BE2C (cell line): ENCODE measurements around the gene SUPT3H.
"Not testable (repeated sequence)": the region's sequence is repeated elsewhere in the genome, so short reads cannot be mapped to it uniquely, and the experiment has no call there.

Experiments
- DNase-seq: peaks from one replicate; pipeline ENCODE4 v3.0.0-alpha.2; 2020
- H3K27me3 ChIP-seq: fragments of 250-450 bp; sonication (Bioruptor Pico); 2 replicates; pipeline ENCODE4 v1.5.1; 2020; ENCODE audit warnings: mild to moderate bottlenecking
- H3K36me3 ChIP-seq: fragments of 250-450 bp; sonication (Bioruptor Pico); 2 replicates; pipeline ENCODE4 v1.5.1; 2020; ENCODE audit warnings: mild to moderate bottlenecking
- H3K4me1 ChIP-seq: fragments of 250-450 bp; sonication (Bioruptor Pico); 2 replicates; pipeline ENCODE4 v1.5.1; 2020
- H3K4me3 ChIP-seq: 2 replicates; pipeline ENCODE4 v1.5.1; 2011; ENCODE audit warnings: low read depth, low read length
- H3K9me3 ChIP-seq: fragments of 250-450 bp; sonication (Bioruptor Pico); 2 replicates; pipeline ENCODE4 v1.5.1; 2020
- CTCF ChIP-seq: IDR thresholded peaks from 2 replicates; pipeline ENCODE4 v1.5.1; 2012; ENCODE audit warnings: mild to moderate bottlenecking, low read depth, low read length

The SUPT3H gene

GRCh38 chr6:45072016-45072415 lies 305.7 kb downstream of the SUPT3H start:
- no peak for TF ChIP-seq CTCF
- no peaks in the 10 kb centered on the region for H3K36me3 ChIP-seq
- DNase-seq, result no peak
- H3K27me3 ChIP-seq, result no peaks in the 10 kb centered on the region
- H3K9me3 ChIP-seq, result no peaks in the 10 kb centered on the region
- H3K4me1 ChIP-seq, result no peaks in the 10 kb centered on the region
- no peak overlapping the region for H3K4me3 ChIP-seq

GRCh38 chr6:45069091-45069490 lies 308.6 kb downstream of the SUPT3H start:
- DNase-seq, result no peak
- H3K9me3 ChIP-seq, result no peaks in the 10 kb centered on the region
- H3K4me1 ChIP-seq, result no peaks in the 10 kb centered on the region

GRCh38 chr6:45067446-45067845 lies 310.3 kb downstream of the SUPT3H start:
- H3K4me3 ChIP-seq, H3K4me1 ChIP-seq, H3K36me3 ChIP-seq, H3K9me3 ChIP-seq, DNase-seq, H3K27me3 ChIP-seq: not testable (repeated sequence)

More at GRCh38 chr6:45069091-45069490, 308.6 kb downstream of the SUPT3H start:
- Histone ChIP-seq H3K4me3 (no peak overlapping the region), H3K36me3 (no peaks in the 10 kb centered on the region), H3K27me3 (no peaks in the 10 kb centered on the region)
- TF ChIP-seq CTCF, result no peak

GRCh38 chr6:45062659-45063058 lies 315.1 kb downstream of the SUPT3H start:
- H3K36me3 ChIP-seq, H3K27me3 ChIP-seq, DNase-seq, H3K9me3 ChIP-seq, H3K4me3 ChIP-seq, H3K4me1 ChIP-seq: not testable (repeated sequence)

- H3K27me3 ChIP-seq, result no peaks in the 10 kb centered on the region
- no peak for TF ChIP-seq CTCF
- no peaks in the 10 kb centered on the region for H3K9me3 ChIP-seq
- no peaks in the 10 kb centered on the region for H3K4me1 ChIP-seq
- H3K4me3 ChIP-seq, result no peak overlapping the region
- DNase-seq, result no peak
- no peaks in the 10 kb centered on the region for H3K36me3 ChIP-seq
Observed at GRCh38 chr6:45057711-45058110, 320.0 kb downstream of the SUPT3H start.

- no peaks in the 10 kb centered on the region for H3K36me3 ChIP-seq
- H3K4me1 ChIP-seq, result no peaks in the 10 kb centered on the region
- DNase-seq, result no peak
- no peak for TF ChIP-seq CTCF
- H3K4me3 ChIP-seq, result no peak overlapping the region
- H3K9me3 ChIP-seq, result no peaks in the 10 kb centered on the region
- H3K27me3 ChIP-seq, result no peaks in the 10 kb centered on the region
Observed at GRCh38 chr6:45054610-45055009, 323.1 kb downstream of the SUPT3H start.

GRCh38 chr6:45052325-45052724 lies 325.4 kb downstream of the SUPT3H start:
- no peaks in the 10 kb centered on the region for H3K36me3 ChIP-seq
- H3K27me3 ChIP-seq, result no peaks in the 10 kb centered on the region
- no peak for TF ChIP-seq CTCF
- no peak for DNase-seq
- H3K4me3 ChIP-seq, result no peak overlapping the region
- H3K9me3 ChIP-seq, result no peaks in the 10 kb centered on the region
- H3K4me1 ChIP-seq, result no peaks in the 10 kb centered on the region
